NCI-H1105 (cell line): Measurements from ENCODE around the gene CYP39A1.
A peak's percentile ranks its signal among the peaks of the same experiment; 100 is the strongest.

Experiments used
- DNase-seq: peaks from one replicate; lab custom pipeline; 2025; lab: John Stamatoyannopoulos, UW

Gene CYP39A1

DNA sequence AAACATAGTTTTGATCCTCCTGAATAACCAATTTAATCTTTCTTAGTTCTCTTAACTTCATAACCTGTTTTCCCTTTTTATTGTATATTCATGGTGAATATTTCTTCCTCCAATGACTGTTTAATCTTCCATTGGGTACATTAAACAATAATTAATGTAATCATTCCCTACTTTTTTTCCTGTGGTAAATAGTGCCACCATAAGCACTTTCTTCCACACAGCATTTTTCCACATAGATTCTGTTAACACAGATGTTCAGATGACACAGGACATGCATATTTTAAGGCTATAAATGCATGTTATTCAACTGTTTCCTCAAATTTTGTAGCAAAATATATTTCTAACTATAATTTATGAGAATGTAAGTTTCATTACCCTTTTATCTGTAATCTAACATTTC, 61.9 kb downstream of the CYP39A1 start:
- no peak for DNase-seq

DNA sequence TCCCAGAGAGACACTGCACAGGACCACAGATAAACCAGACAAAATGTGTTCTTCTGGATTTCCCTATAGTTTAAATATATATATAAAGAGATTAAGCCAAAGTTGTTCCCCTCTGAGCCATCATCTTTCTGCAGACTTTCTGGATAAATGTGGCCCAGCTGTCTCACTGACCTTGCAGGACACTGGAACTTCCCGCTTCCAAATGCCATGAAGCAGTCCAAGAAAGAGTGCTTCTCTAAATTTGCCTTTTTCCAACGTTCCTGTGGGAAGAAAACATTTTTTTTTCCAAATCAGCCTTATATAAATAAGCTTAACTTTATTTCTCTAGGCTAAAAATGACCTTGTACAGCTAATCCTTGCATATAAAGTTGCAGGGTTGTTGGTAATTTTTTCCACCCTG, 65.7 kb downstream of the CYP39A1 start:
- no peak for DNase-seq

DNA sequence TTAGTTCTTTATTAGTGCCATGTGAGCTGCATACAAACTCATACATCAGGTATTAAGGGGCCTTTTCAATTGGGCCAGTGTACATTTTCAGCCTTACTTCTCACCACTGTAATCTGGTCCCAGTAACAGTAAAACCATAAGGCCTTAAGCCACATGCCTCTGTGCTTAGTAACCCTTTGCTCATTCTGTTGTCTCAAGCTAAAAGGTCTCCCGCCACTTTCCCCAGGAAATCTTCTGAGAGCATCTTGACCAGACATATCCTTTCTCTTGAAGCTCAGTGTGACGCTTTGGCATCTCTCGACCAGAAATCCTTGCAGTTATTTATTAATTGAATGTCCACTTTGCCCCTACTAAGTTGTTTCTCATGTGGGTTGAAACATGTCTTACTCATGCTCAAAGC, 68.0 kb downstream of the CYP39A1 start:
- DNase-seq = no peak

DNA sequence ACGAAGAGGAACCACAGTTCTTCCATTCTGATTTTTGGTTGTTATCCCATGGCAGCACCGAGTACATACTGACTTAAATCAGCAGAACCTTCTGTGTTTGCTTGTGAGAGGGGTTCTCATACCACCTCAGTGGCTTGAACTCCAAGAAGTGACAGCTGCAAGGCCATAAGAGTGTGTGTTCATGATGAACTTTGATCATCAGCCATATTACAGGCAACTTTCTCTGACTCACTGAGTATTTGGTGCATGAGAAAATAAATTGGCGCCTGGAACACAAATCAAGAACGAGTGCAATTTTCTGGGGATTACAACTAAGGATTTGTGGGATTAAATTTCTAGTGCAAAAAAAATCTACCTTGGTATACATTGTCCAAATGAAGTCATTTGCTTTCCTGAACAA, 68.9 kb downstream of the CYP39A1 start:
- DNase-seq = no peak

DNA sequence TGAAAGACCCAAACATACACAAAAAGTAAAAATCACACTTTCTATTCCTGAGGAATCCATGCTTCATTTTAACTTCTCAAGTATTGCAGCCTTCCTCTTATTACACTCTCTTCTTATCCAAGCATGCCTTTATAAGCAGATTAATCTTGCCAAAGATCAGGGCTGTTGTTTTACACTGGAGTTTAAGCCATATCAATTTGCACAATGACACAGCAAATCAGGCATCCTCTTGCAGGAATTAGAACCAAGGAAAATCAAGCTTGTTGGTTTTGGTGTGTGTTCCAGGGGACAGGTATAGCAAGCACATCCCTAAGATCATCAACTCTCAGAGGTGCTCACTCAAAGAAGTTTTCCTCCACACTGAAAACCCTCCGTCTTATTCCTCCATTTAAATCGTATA, 69.5 kb downstream of the CYP39A1 start:
- no peak for DNase-seq

DNA sequence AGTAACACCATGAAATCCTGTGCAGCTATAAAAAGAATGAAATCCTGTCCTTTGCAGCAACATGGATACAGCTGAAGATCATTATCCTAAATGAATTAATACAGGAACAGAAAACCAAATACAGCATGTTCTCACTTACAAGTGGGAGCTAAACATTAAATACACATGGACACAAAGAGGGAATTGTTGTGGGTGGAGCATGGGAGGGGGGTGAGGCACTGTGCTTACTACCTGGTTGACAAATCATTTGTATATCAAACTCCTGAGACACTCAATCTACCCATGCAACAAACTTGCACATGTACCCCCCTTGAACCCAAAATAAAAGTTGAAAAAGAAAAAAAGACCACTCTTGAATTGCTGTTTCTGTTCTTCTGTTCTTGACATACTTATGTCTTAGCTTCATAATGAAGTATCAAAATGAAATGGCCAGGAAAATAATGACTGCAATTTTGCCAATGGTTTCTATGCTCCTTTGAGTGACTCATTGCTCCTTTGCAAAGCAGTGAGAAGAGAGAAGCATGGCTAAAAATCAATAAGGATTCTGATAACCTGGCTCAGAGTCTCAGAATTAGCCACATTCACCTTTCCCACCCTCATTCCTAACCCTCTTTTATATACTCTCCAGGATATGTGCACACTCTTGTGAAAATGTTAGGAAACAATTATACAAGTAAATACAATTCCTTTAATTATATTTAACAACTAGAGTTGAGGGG, 71.0 kb downstream of the CYP39A1 start:
- no peak for DNase-seq

DNA sequence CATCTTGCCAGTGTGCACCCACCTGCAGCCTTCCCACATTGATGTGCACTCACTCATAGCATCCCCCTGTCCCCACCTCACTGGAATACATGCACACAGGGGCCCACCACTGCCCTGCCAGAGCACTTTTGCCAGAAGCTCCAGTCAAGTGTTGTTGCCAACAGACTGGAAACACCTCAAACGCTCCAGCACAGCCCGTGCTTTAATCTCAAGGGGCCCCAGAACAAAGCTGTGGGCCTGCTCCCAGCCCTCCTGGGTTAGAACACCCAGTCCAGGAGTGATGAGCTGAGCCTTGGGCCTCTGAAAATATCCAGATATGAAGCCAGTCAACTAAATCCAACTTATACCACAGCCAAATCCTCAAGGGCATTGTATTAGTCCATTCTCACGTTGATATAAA, 77.1 kb downstream of the CYP39A1 start:
- no peak for DNase-seq

DNA sequence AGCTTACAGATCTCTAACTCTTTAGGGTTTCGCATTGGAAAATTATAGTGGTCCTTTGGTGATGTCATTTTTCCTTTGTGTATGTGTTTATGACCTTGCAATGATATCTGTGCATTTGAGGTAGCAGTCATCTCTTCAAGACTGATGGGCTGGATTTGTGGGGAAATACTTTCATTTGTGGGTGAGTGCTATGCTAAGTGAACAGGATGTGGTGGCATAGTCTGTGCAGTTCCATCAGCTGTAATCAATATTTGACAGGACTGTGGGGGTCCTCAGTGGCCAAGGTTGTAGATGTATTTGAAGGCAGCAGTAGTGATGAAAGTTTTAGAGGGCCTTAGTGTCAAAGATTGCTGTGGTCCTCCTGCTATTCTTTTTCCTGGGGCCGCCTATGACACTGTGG, 79.5 kb downstream of the CYP39A1 start:
- no peak for DNase-seq

DNA sequence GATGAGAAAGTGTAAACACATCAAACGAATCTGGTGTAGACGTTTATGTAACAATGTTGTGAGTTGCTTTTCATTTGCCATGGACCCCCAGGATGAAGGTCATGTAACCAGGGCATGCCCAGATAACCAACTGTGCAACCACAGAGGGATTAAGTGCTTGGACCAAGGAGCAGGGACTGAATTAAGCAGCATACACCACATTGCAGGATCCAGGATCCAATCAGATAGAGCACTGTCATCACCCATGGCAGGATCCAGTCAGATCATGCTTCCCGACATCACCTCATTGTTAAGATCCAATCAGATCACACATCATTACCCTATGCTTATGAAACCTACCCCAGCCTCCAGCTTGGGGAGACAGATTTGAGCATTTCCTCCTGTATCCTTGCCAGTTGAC, 87.1 kb downstream of the CYP39A1 start:
- no peak for DNase-seq

DNA sequence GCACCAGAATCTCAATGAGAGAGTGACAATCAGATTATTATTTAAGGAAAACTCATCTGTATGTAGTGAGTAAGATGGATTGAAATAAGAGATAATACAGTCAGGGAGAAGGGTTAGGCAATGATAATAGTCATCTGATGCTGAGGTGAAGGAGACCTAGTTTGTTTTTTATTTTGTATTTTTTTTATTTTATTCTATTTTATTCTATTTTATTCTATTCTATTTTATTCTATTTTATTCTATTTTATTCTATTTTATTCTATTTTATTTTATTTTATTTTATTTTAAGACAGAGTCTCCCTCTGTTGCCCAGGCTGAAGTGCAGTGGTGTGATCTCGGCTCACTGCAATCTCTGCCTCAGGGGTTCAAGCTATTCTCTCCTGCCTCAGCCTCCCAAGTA, 88.7 kb downstream of the CYP39A1 start:
- no peak for DNase-seq

DNA sequence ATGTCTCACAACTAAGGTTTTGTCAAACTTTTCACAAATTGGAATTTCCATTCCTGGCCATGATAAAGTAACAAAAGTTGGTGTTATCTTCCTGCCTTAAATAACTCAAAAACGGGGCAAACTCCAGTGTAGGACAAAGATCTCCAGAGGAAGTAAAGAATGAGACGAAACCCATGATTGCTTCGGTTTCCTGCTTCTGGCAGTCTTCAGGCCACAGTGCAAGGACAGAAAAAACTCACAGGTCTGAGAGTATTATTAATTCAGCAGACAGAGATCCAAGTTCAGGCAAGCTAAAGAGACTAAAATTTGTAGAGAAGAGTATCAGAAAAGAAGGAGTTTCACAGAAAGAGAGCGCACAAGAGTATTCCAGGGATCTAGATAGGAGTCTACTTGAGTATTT, 96.6 kb downstream of the CYP39A1 start:
- DNase-seq = no peak

DNA sequence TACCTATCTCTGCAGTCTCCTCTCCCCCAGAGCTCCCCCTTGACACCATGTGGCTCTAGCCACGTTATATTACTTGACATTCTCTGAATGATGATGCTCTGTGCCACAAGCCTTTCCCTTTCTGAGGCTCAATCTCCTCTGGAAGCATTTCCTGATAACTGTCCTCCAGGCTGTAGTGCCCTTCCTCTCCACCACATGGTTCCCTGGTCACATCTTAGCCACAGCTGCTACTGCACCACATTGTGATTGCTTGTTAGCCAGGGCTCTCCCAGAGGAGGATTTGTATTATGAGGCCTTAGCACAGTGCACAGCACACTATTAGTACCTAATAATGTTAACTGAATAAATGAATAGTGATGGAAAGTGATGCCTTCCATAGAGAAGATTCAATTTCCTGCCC, 97.5 kb downstream of the CYP39A1 start:
- DNase-seq = no peak

DNA sequence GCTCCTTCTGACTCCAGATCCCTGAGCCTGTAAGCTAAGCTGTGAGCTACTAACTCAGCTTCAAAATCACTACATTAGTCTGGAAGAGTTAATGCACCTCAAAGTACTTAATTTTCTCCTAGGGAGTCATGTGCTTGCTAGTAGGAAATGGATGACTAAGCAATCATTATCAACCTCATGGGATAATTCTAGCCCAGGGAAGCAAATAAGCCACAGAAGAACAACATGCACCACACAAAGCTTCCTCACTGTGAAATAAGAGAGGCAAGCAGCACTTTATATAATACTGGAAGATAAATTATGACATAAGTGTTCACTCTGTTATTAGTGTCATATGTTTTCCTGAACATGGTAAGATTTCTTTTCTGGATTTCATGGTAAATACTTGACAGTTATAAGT, 103.5 kb downstream of the CYP39A1 start:
- no peak for DNase-seq

DNA sequence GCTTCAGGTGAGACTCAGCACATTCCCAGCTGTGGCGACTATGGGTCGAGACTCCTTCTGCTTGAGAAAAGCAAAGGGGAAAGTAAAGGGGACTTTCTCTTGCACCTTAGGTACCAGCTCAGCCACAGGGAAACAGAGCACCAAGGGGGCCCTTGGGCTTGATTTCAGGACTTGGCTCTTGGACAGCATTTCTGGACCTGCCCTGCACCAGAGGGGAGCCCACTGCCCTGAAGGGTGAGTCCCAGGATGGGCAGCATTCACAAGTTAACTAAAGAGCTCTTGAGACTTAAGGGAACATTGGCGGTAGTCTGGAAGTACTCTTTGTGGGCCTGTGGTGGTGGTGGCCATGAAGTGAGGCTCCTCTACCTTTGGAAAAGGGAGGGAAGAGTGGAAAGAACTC, 111.1 kb downstream of the CYP39A1 start:
- DNase-seq = no peak

DNA sequence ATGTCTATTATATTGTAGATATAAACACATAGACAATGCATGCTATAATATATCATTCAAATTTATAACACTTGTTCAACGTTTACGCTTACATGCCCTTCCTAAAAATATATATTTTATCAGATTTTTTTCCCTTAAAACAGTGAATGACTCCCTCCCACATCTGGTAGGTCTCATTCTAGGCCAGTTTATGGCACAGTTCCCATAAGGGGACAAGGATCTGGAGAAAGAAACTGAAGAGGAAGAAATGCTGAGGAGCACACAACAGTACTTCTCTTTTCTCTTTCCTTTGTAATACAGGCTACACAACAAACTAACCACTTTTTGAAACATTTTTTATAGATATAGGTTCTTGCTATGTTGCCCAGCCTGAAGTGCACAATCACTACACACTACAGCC, 112.8 kb downstream of the CYP39A1 start:
- DNase-seq = no peak

DNA sequence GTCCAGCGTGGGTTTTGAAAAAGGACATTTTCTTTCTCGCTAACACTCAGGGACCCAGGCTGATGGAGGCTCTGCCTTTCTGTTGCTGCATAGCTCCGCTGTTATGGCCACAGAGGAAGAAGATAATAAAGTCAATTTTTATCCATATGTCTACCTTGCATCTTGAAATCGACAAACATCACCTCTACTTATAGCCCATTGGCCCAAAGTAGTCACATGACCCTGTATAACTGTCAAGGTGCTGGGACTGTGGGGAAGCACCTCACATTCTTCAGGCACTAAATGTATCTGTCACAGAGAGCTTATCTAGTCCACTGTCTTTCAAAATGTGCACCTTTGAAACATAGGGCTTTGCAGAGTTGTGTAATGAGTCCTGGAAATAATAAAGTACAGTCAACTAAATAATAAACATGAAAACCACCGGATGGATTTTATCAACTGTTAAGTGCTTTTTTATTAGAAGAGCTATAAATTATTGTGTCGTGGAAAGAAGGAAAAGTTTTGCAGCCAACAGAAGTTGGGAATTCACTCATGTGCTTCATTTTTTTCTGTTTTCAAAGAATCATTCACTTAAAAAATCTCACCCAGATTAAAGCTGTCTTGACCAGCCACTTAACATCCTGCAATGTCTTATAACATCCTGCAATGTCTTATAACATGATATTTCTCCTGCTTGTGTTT, 113.7 kb downstream of the CYP39A1 start:
- DNase-seq = no peak

DNA sequence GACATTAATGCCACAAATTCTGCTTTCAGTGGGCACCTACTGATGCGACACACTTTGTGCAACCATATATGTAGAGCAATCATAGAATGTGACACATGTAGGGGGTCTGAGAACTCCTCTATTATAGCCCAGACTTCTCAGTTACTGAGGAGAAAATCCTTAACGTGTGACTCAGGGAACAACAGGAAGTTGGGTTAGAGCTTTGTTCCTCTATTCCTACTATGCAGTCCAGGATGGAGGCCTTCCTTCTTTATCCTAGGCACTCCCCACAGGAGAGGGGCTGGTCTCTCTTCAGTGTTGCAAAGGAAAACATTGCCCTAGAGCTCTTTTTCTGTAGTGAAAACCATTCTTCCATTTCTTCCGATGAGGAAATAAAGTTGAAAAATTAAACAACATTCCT, 121.7 kb downstream of the CYP39A1 start:
- DNase-seq = no peak

DNA sequence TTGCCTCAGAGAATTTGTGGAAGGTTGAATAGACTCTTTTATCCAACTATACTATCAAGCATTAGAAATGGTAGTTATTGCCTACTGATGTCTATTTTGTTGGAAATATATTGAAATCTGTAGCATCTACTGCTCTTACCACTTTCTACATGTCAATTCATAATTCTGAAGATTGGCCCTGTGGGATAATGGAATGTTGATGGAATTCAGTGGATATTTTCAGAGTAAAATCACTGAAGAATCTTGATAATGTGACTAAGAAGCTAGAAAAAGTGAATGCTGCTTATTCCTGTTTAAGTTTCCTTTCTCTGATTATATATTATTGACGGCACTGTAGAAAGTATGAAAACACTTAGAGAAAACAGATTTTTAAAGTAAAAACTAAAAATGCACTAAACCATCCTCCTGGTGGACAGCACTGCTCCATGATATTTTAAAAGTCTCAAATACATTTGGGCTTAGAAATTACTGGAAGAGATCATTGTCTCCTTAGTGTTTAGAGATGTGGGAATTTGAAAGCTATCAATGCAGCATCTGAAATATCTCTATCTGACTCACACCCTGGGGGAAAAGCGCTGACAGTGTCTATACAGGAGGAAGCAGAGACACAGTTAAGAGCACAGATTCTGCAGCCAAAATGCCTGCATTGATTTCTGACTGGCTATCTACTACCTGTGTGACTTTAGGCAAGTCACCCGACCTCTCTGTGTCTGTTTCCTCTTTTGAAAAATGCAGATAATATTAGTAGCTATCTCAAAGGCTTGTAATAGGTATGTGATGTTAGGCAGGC, 123.5 kb downstream of the CYP39A1 start:
- DNase-seq = no peak

DNA sequence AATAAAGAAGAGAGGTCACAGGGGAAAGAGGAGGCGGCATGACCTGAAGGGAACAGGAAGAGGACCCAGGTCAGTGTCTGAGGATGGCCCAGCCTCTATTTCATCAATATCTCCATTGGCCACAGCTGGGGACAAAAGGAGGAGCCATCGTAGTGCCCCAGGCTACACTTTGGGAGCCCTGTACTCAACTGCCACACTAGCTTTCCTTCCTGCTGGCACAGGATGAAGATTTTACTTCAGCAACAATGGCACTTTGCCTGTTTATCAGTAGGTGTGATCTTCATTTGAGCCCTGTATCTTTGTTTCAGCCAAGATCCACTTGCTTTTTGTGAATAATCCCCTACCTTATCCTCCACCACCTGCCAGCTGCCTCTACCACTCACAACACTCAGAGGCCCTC, 126.0 kb downstream of the CYP39A1 start:
- peak; percentile 3 for DNase-seq

DNA sequence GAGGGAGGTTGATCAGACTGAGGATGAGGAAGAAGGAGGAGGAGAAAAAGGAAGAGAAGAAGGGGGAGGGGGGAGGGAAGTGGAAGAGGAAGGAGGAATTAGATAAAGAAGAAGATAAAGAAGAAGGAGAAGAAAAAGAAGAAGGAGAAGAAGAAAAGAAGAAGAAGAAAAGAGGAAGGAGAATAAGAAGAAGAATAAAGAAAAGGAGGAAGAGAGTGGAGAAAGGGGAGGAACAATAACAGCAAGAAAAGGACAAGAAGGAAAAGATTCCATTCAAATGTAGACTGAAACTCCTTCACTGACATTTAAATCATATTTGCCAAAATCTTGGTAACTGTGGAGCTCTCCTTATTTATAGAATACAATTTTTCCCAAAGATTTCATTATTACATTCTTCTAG, 127.0 kb downstream of the CYP39A1 start:
- DNase-seq = no peak

DNA sequence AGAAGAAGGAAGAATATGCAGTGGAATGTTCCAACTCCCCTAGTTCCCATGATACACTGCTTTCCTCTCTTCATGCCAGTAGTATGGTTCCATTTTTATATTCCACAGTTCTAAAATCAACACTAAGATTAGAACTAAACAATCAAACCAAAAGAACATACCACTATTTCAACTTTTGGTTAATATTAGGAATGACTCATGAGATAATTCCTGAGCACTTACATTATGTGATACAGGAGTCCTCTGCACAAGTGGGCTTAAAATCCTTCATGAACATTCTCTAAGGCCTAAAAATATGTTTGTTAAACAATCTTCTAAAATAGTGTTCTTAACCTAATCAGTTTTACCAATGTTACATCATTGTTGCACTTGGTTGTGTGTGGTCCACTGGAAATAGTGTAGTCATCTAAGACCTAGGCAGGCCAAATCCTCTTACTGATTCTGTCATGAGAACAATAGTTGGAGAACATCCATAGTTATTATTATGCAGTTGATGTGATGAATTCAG, 131.1 kb downstream of the CYP39A1 start:
- DNase-seq = no peak

DNA sequence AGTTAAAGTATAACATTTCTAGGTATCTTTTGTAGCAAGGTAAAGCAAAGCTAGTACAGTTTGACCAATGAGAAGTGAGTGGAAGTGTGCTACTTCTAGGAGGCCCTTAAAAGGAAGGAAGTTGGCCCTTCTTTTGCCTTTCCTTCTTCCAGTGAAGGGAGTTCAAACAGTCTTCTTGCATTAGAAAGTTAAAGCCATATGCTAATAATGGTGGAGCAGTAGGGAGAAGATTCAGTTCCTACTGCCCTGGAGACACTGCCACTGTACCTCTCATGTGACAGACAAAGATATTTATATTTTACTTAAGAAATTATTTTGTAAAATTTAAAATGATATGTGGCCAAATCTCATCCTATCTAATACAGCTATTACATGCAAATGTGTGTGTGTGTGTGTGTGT, 135.4 kb downstream of the CYP39A1 start:
- DNase-seq = no peak

DNA sequence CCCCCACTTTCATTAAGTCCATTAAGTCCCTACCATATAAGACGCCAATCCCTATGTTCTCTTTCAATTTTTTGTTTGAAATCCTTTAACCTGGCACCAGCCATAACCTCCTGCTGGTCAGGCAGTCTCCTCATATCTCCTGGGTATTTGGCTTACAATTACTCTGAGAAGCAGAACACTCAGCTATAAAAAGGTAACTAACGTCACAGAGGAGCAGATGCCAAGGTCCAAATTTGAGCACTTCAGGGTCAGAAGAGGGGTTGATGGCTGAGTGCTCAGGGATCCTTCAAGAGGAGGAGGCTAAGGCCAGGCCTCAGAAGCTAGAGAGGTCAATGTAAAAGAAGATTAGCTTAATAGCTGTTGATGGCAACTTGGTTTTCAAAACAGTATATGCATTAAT, 139.1 kb downstream of the CYP39A1 start:
- DNase-seq = no peak
